NOMO-1 treated with DMSO at 0.1 percent for 48 hours (cell line): ENCODE measurements around the gene KIFBP.
A peak's percentile ranks its signal among the peaks of the same experiment; 100 is the strongest.
"Not testable (repeated sequence)": the region's sequence is repeated elsewhere in the genome, so short reads cannot be mapped to it uniquely, and the experiment has no call there.

ENCODE experiments used
- DNase-seq: peaks from one replicate; lab custom pipeline; 2025; ENCODE audit not compliant: unreplicated experiment; lab: John Stamatoyannopoulos, UW

KIFBP gene

GRCh38 chr10:68997211-68997610, 8.6 kb downstream of the KIFBP start:
- no peak for DNase-seq

- peak; percentile 82 for DNase-seq
Measured at GRCh38 chr10:69004821-69005220, 16.2 kb downstream of the KIFBP start.

GRCh38 chr10:69005704-69006485, 17.3 kb downstream of the KIFBP start:
- no peak for DNase-seq

GRCh38 chr10:69007260-69007659, 18.7 kb downstream of the KIFBP start:
- peak; percentile 58 for DNase-seq

- no peak for DNase-seq
Measured at GRCh38 chr10:69009360-69009759, 20.8 kb downstream of the KIFBP start.

- no peak for DNase-seq
Measured at GRCh38 chr10:69010151-69010640, 21.6 kb downstream of the KIFBP start.

- DNase-seq, result not testable (repeated sequence)
Measured at GRCh38 chr10:69012778-69013177, 24.2 kb downstream of the KIFBP start.

GRCh38 chr10:69014171-69014570, 25.6 kb downstream of the KIFBP start:
- no peak for DNase-seq

GRCh38 chr10:69018613-69019012, 30.0 kb downstream of the KIFBP start:
- DNase-seq, result no peak

- DNase-seq, result no peak
Measured at GRCh38 chr10:69022611-69023010, 34.0 kb downstream of the KIFBP start.

GRCh38 chr10:69025370-69025896, 36.8 kb downstream of the KIFBP start:
- DNase-seq, result no peak

GRCh38 chr10:69033256-69033655, 44.7 kb downstream of the KIFBP start:
- no peak for DNase-seq

- DNase-seq, result no peak
Measured at GRCh38 chr10:69037489-69037888, 48.9 kb downstream of the KIFBP start.

GRCh38 chr10:69040904-69041303, 52.3 kb downstream of the KIFBP start:
- DNase-seq, result not testable (repeated sequence)

GRCh38 chr10:69042417-69042816, 53.8 kb downstream of the KIFBP start:
- DNase-seq, result no peak

GRCh38 chr10:69042838-69043237, 54.2 kb downstream of the KIFBP start:
- DNase-seq, result no peak

- no peak for DNase-seq
Measured at GRCh38 chr10:69043931-69044531, 55.4 kb downstream of the KIFBP start.

GRCh38 chr10:69044546-69044945, 55.9 kb downstream of the KIFBP start:
- peak; percentile 87 for DNase-seq

GRCh38 chr10:69045441-69046300, 57.1 kb downstream of the KIFBP start:
- peak; percentile 97 for DNase-seq

- no peak for DNase-seq
Measured at GRCh38 chr10:69047111-69047832, 58.7 kb downstream of the KIFBP start.

- peak; percentile 96 for DNase-seq
Measured at GRCh38 chr10:69048103-69048502, 59.5 kb downstream of the KIFBP start.
